HCT116 (cell line): ENCODE results near the gene TMIGD3. TPM values are rescaled to one million over a fixed set of nuclear protein-coding genes. Genes with fewer than 3 reads are reported as not detected.

Experiments
- ATAC-seq: fragments of 200-7000 bp; cut with Tn5 transposase; 2 replicates; pipeline ENCODE4 v1.9.1; 2020; ENCODE audit warnings: mild to moderate bottlenecking, moderate library complexity
- BruUV-seq: library from RNA; stranded (reverse); fragments of 400-500 nt; replicated peaks from 2 replicates; lab custom pipeline; 2021; lab: Mats Ljungman, UMichigan
- CTCF ChIA-PET: fragments of 300-600 bp; sonication (Branson Sonifier 250); formaldehyde crosslinking; loops from one replicate; lab custom pipeline; 2021; ENCODE audit warnings: antibody characterized with exemption; lab: Charles Lee
- POLR2A ChIA-PET: fragments of 300-600, 350-600 bp; sonication (Branson Sonifier 250); formaldehyde crosslinking; loops from one replicate; lab custom pipeline; 2021; ENCODE audit warnings: antibody characterized with exemption; lab: Charles Lee
- RAD21 ChIA-PET, 2 experiments: fragments of 300-600 bp; sonication (Branson Sonifier 250); formaldehyde crosslinking; loops; one replicate each; lab custom pipeline; 2023; ENCODE audit warnings: low total read pairs in 2 of 2; ENCODE audit not compliant: uncharacterized antibody in 2 of 2, unreplicated experiment in 2 of 2, low non-redundant PET in 1 of 2; lab: Charles Lee
- DNase-seq: peaks from one replicate; pipeline ENCODE4 v3.0.0-alpha.2; 2010; ENCODE audit warnings: low read depth, low spot score
- H2AFZ ChIP-seq: fragments of 200-600 bp; shearing (Covaris generic), sonication (generic); 2 replicates; pipeline ENCODE4 v1.6.1; 2017; ENCODE audit warnings: low read depth, mixed run types, mixed read lengths, antibody characterized with exemption, low read length; ENCODE audit not compliant: poor library complexity, severe bottlenecking
- H3K27ac ChIP-seq: 2 replicates; pipeline ENCODE4 v1.5.1; 2012; ENCODE audit warnings: low read depth, low read length
- H3K27me3 ChIP-seq: fragments of 200-600 bp; sonication (generic); 2 replicates; pipeline ENCODE4 v1.6.1; 2016; ENCODE audit warnings: mixed run types, low read length, mixed read lengths; ENCODE audit not compliant: insufficient read depth
- H3K36me3 ChIP-seq, 2 experiments: fragments of 200-500 bp in 1 of 2; fragments of 200-600 bp in 1 of 2; sonication (Bioruptor generic) in 1 of 2; sonication (generic) in 1 of 2; 2 replicates each; pipeline versions ENCODE4 v1.5.1 to v1.6.1; 2014 to 2016; ENCODE audit warnings: low read length in 2 of 2, inconsistent platforms in 1 of 2, mixed read lengths in 1 of 2, mixed run types in 1 of 2; ENCODE audit not compliant: insufficient read depth in 2 of 2, control insufficient read depth in 1 of 2
- H3K4me1 ChIP-seq, 2 experiments: fragments of 200-600 bp in 1 of 2; sonication (generic) in 1 of 2; 2 replicates each; pipeline versions ENCODE4 v1.5.1 to v1.6.1; 2012 to 2017; ENCODE audit warnings: low read length in 2 of 2, inconsistent platforms in 1 of 2, mild to moderate bottlenecking in 1 of 2, mixed read lengths in 1 of 2, mixed run types in 1 of 2, moderate library complexity in 1 of 2; ENCODE audit not compliant: insufficient read depth in 2 of 2, control insufficient read depth in 1 of 2
- H3K4me2 ChIP-seq: fragments of 200-600 bp; sonication (generic); 2 replicates; pipeline ENCODE4 v1.6.1; 2017; ENCODE audit warnings: mixed run types, low read length, mixed read lengths
- H3K4me3 ChIP-seq, 2 experiments: fragments of 200-600 bp in 1 of 2; sonication (generic) in 1 of 2; replicated peaks in 1 of 2; 2 replicates each; pipeline ENCODE4 v1.5.1; 2011 to 2016; ENCODE audit warnings: low read length in 2 of 2, control low read depth in 1 of 2, low read depth in 1 of 2, mild to moderate bottlenecking in 1 of 2, mixed read lengths in 1 of 2, mixed run types in 1 of 2
- H3K79me2 ChIP-seq: fragments of 200-600 bp; sonication (generic); 2 replicates; pipeline ENCODE4 v1.6.1; 2017; ENCODE audit warnings: mild to moderate bottlenecking, mixed run types, low read length, moderate library complexity, mixed read lengths; ENCODE audit not compliant: insufficient read depth
- H3K9ac ChIP-seq: fragments of 200-600 bp; sonication (generic); 2 replicates; pipeline ENCODE4 v1.6.1; 2016; ENCODE audit warnings: low read length, mixed read lengths
- H3K9me2 ChIP-seq: fragments of 200-600 bp; sonication (generic), shearing (Covaris generic); 2 replicates; pipeline ENCODE4 v1.6.1; 2017; ENCODE audit warnings: mixed run types, mild to moderate bottlenecking, moderate library complexity; ENCODE audit not compliant: insufficient read depth
- H3K9me3 ChIP-seq, 2 experiments: fragments of 200-500 bp in 1 of 2; fragments of 200-600 bp in 1 of 2; sonication (Bioruptor generic) in 1 of 2; sonication (generic) in 1 of 2; 2 replicates each; pipeline ENCODE4 v1.6.1; 2014 to 2017; ENCODE audit warnings: low read length in 2 of 2, mixed read lengths in 2 of 2, inconsistent platforms in 1 of 2, low read depth in 1 of 2, mild to moderate bottlenecking in 1 of 2, mixed run types in 1 of 2, moderate library complexity in 1 of 2; ENCODE audit not compliant: control insufficient read depth in 1 of 2, insufficient read depth in 1 of 2
- H4K20me1 ChIP-seq: fragments of 200-600 bp; sonication (generic), shearing (Covaris generic); 2 replicates; pipeline ENCODE4 v1.6.1; 2017; ENCODE audit warnings: mixed run types, mild to moderate bottlenecking, moderate library complexity; ENCODE audit not compliant: insufficient read depth
- EGR1 ChIP-seq: IDR thresholded peaks from 2 replicates; pipeline ENCODE4 v1.6.1; 2012; ENCODE audit warnings: low read depth
- ELF1 ChIP-seq: IDR thresholded peaks from 2 replicates; pipeline ENCODE4 v1.6.1; 2012; ENCODE audit warnings: low read depth, borderline replicate concordance
- POLR2A ChIP-seq: IDR thresholded peaks from 2 replicates; pipeline ENCODE4 v1.7.0; 2011; ENCODE audit warnings: borderline replicate concordance; ENCODE audit not compliant: insufficient read depth, insufficient read length; ENCODE audit errors: extremely low read depth
- POLR2AphosphoS5 ChIP-seq: IDR thresholded peaks from 2 replicates; pipeline ENCODE4 v1.6.1; 2011; ENCODE audit warnings: mild to moderate bottlenecking, low read depth, low read length, moderate library complexity
- SP1 ChIP-seq: IDR thresholded peaks from 2 replicates; pipeline ENCODE4 v1.6.1; 2012; ENCODE audit warnings: low read depth
- SRF ChIP-seq: IDR thresholded peaks from 2 replicates; pipeline ENCODE4 v1.6.1; 2012; ENCODE audit warnings: low read depth
- TCF7L2 ChIP-seq: IDR thresholded peaks from 2 replicates; pipeline ENCODE4 v1.7.0; 2011; ENCODE audit warnings: borderline replicate concordance, inconsistent platforms; ENCODE audit not compliant: insufficient read depth, insufficient read length; ENCODE audit errors: extremely low read depth
- intact Hi-C: fragments of 100-400 bp; cut with micrococcal nuclease; formaldehyde crosslinking; loops from 2 replicates; pipeline ENCODE4 v1.10.0; 2022
- total RNA-seq: library from RNA; stranded (reverse); gene quantifications from one replicate; pipeline ENCODE4 v1.2.1, GENCODE V29; 2021; ENCODE audit not compliant: unreplicated experiment
- TF ChIP-seq, protein P1 (sequence below): IDR thresholded peaks from 2 replicates; pipeline ENCODE4 v1.6.1; 2012
- TF ChIP-seq, protein P2 (sequence below): IDR thresholded peaks from 2 replicates; pipeline ENCODE4 v1.6.1; 2012
- TF ChIP-seq, protein P3 (sequence below): IDR thresholded peaks from 2 replicates; pipeline ENCODE4 v1.6.1; 2012; ENCODE audit warnings: low read depth

TMIGD3 gene
- total RNA-seq, 1 experiment from 2014 or later: not detected

DNA sequence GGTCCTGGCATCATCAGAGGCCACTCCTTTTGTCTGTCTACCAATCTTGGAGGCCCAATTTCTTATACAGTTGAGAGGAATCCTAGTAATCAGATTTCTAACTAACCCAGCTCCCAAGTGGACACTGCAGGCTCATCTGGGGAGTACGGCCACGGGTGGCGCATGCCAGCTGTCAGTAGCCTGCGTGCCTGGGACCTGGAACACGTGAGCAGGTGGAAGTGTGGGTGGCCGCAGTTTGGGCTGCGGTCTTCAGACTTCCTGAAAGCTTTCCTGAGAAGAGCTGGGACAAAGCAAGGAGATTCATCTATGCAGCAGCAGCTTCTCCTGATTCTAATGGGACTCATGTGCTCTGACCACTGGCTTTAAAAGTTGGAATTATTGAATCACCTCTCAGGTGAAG lies 12.4 kb downstream of the TMIGD3 start:
- ChIA-PET CTCF (interaction anchor here (1.9 to 2.2 kb wide), 2 partner anchors 9 to 17 kb away, joined by 7 to 8 read pairs; no protein-coding TSS in a partner anchor), POLR2A (interaction anchor here (1.1 kb wide), 1 partner anchor 263 kb away, joined by 3 read pairs; no protein-coding TSS in a partner anchor)
- H3K27me3 ChIP-seq: no peaks in the 10 kb centered on the region

More for the DNA sequence above, 12.4 kb downstream of the TMIGD3 start:
- no peaks in the 10 kb centered on the region for H3K36me3 ChIP-seq
- no peak overlapping the region for H2AFZ ChIP-seq
- no peaks in the 10 kb centered on the region for H3K9me3 ChIP-seq
- H3K4me2 ChIP-seq: no peak overlapping the region
- RAD21 ChIA-PET: no interaction called here
- DNase-seq (no peak), ATAC-seq (no peak)
- intact Hi-C loops: no loop called here
- BruUV-seq: no TSS peak
- TF ChIP-seq, protein P1, sequence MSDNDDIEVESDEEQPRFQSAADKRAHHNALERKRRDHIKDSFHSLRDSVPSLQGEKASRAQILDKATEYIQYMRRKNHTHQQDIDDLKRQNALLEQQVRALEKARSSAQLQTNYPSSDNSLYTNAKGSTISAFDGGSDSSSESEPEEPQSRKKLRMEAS: no peak
- TF ChIP-seq POLR2A: no peak
- no peak for TF ChIP-seq TCF7L2
- TF ChIP-seq SRF: no peak
- no peak for TF ChIP-seq ELF1
- TF ChIP-seq POLR2AphosphoS5: no peak
- no peak for TF ChIP-seq EGR1
- TF ChIP-seq, protein P2, sequence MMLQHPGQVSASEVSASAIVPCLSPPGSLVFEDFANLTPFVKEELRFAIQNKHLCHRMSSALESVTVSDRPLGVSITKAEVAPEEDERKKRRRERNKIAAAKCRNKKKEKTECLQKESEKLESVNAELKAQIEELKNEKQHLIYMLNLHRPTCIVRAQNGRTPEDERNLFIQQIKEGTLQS: no peak
- TF ChIP-seq, protein P3, sequence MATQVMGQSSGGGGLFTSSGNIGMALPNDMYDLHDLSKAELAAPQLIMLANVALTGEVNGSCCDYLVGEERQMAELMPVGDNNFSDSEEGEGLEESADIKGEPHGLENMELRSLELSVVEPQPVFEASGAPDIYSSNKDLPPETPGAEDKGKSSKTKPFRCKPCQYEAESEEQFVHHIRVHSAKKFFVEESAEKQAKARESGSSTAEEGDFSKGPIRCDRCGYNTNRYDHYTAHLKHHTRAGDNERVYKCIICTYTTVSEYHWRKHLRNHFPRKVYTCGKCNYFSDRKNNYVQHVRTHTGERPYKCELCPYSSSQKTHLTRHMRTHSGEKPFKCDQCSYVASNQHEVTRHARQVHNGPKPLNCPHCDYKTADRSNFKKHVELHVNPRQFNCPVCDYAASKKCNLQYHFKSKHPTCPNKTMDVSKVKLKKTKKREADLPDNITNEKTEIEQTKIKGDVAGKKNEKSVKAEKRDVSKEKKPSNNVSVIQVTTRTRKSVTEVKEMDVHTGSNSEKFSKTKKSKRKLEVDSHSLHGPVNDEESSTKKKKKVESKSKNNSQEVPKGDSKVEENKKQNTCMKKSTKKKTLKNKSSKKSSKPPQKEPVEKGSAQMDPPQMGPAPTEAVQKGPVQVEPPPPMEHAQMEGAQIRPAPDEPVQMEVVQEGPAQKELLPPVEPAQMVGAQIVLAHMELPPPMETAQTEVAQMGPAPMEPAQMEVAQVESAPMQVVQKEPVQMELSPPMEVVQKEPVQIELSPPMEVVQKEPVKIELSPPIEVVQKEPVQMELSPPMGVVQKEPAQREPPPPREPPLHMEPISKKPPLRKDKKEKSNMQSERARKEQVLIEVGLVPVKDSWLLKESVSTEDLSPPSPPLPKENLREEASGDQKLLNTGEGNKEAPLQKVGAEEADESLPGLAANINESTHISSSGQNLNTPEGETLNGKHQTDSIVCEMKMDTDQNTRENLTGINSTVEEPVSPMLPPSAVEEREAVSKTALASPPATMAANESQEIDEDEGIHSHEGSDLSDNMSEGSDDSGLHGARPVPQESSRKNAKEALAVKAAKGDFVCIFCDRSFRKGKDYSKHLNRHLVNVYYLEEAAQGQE: no peak
- TF ChIP-seq SP1: no peak
- no peaks in the 10 kb centered on the region for H3K9me2 ChIP-seq
- H3K9ac ChIP-seq: no peak overlapping the region
- H4K20me1 ChIP-seq: no peaks in the 10 kb centered on the region
- no peak overlapping the region for H3K27ac ChIP-seq
- H3K4me1 ChIP-seq: no peaks in the 10 kb centered on the region
- no peak overlapping the region for H3K4me3 ChIP-seq
- H3K79me2 ChIP-seq: no peaks in the 10 kb centered on the region
